OCI-LY3 (cell line): ENCODE data around the gene SMURF2.

ENCODE experiments used
- CTCF ChIP-seq: fragments of 200-600, 300-600 bp; sonication (generic); IDR thresholded peaks from 2 replicates; pipeline ENCODE4 v1.5.1; 2014; ENCODE audit warnings: antibody characterized with exemption, low read length, low read depth
- EZH2phosphoT487 ChIP-seq: fragments of 200-600 bp; shearing (Covaris generic); IDR thresholded peaks from 2 replicates; pipeline ENCODE4 v1.6.1; 2018; ENCODE audit warnings: antibody characterized with exemption, mixed run types, low read depth

GRCh38 chr17:64573214-64573613 lies 88.9 kb downstream of the SMURF2 start:
- TF ChIP-seq CTCF = no peak
- TF ChIP-seq EZH2phosphoT487 = no peak
